Fibroblast of mammary gland (primary cell): ENCODE measurements around the gene CDC14A.

Experiments used
- DNase-seq: peaks from one replicate; pipeline ENCODE4 v3.0.0-alpha.2; 2010; ENCODE audit warnings: low read depth
- H3K4me3 ChIP-seq: 2 replicates; pipeline ENCODE4 v1.5.1; 2011; ENCODE audit warnings: low read depth, mild to moderate bottlenecking, low read length, moderate library complexity; ENCODE audit not compliant: control insufficient read depth
- TF ChIP-seq, protein P1 (sequence below): conservative IDR thresholded peaks from 2 replicates; pipeline ENCODE4 v1.5.1; 2011; ENCODE audit warnings: low read depth, low read length, inconsistent platforms; ENCODE audit not compliant: control insufficient read depth, insufficient read depth

Gene CDC14A

DNA sequence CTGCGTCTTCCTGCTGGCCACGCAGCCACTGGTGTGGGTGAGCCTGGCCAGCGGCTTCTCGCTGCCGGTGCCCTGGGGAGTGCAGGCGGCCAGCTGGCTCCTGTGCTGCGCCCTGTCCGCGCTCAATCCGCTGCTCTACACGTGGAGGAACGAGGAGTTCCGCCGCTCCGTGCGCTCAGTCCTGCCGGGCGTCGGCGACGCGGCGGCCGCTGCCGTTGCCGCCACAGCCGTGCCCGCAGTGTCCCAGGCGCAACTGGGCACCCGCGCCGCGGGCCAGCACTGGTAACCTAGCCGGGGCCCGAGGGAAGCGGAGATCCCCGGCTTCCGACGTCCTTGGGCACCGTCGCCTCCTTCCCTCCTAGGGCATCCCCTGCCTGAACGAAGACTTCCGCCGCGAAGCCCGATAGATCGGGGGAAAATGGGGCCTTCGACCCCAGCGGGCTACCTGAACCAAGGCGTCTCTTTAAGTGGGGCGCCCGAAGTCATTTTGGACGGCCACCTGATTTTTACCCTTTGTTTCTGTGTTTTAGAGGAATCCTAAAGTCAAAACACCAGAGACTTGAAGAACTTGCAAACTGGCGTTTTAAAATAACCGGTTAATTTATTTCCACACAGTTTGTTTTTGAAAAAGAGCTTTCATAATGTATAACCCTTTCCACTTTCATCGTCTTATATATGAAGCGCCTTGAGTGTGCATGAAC is 187.7 kb downstream of the CDC14A start:
- peak; percentile 24 for DNase-seq
- TF ChIP-seq, protein P1, sequence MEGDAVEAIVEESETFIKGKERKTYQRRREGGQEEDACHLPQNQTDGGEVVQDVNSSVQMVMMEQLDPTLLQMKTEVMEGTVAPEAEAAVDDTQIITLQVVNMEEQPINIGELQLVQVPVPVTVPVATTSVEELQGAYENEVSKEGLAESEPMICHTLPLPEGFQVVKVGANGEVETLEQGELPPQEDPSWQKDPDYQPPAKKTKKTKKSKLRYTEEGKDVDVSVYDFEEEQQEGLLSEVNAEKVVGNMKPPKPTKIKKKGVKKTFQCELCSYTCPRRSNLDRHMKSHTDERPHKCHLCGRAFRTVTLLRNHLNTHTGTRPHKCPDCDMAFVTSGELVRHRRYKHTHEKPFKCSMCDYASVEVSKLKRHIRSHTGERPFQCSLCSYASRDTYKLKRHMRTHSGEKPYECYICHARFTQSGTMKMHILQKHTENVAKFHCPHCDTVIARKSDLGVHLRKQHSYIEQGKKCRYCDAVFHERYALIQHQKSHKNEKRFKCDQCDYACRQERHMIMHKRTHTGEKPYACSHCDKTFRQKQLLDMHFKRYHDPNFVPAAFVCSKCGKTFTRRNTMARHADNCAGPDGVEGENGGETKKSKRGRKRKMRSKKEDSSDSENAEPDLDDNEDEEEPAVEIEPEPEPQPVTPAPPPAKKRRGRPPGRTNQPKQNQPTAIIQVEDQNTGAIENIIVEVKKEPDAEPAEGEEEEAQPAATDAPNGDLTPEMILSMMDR = no peak
- H3K4me3 ChIP-seq = peak overlapping the region; percentile 7

DNA sequence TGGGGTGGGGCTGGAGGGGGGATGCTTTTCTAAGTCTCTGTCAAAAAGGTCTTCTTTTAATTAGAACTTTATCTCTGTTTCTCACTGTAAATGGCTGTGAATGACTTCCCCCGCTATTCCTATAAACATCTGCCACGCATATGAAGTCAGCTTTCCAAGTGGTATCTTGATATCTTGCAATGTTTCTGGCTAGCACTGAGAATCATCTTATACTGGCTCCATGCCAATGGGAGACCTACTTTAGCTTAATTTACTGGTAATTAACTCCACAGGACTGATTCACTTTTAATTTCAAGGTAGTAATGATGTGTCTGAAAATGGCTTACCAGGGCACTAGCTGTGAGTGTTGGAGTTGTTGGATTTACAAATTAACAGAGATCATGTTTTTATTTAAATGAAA is 190.0 kb downstream of the CDC14A start:
- H3K4me3 ChIP-seq = no peak overlapping the region
- DNase-seq = no peak
- TF ChIP-seq, protein P1 = no peak

DNA sequence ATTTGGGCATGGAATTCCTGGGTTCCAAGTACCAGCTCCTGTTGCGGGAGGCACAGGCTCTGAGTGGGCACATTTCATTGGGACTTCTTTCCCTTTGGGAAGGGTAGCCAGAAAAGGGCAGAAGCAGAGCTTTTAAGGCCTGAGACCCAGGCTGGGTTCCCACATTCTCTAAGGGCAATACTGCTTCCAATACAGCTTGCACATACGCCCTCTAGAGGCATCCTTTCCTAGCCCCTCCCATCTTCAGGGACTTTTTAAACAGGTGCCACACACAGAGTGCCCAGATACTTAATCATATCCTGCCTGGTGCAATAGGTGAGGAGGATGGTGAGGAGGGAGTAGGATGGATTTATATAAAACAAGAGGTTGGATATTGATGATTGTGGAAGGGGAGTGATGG is 191.3 kb downstream of the CDC14A start:
- TF ChIP-seq, protein P1 = peak; percentile 33
- no peak overlapping the region for H3K4me3 ChIP-seq
- DNase-seq = no peak

DNA sequence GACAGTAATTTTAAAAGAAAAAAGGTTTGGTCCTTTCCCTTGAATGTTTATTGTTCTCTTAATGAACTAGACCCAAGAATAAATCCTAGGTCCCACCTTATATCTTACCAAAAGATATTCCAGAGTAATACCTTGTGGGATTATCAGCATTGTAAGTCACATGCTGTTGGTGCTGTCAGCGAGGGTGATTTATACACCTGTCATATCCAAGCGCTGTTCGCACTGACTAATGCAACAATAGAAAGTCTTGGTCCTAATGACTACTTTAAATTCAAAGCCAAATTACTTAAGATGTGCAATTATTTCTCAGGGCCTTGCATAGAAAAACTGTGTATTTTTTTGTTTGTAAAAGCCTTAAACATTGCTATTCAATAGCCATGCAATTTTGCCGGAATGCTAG is 192.5 kb downstream of the CDC14A start:
- no peak overlapping the region for H3K4me3 ChIP-seq
- DNase-seq = no peak
- TF ChIP-seq, protein P1 = no peak

DNA sequence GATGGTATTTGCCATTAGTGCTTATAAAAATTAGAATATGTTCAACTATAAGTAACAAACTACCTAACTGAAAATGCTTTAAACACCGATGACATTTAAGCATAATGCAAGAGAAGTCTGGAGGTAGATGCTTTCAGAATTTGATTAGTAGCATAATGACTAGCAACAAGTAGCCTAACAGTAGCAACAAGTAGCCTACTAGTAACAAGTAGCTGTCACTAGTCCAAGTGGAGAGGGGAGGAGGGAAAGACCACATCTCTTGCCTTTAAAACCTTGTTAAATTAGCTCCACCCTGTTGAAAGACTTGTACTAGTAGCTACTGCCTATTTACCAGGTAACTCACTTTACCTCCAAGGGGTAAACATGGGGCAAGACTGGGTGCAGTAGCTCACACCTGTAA is 193.5 kb downstream of the CDC14A start:
- DNase-seq = no peak
- TF ChIP-seq, protein P1 = no peak
- no peak overlapping the region for H3K4me3 ChIP-seq

DNA sequence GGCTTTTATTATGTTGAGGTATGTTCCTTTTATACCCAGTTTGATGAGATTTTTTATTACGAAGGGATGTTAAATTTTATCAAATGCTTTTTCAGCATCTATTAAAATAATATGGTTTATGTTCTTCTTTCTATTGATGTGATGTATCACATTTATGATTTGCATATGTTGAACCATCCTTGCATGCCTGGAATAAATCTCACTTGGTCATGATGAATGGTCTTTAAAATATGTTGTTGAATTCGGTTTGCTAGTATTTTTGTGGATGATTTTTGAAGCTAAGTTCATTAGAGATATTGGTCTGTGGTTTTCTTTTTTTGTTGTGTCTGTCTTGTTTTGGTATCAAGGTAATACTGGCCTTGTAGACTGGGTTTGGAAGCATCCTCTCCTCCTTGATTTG is 199.7 kb downstream of the CDC14A start:
- DNase-seq = no peak

DNA sequence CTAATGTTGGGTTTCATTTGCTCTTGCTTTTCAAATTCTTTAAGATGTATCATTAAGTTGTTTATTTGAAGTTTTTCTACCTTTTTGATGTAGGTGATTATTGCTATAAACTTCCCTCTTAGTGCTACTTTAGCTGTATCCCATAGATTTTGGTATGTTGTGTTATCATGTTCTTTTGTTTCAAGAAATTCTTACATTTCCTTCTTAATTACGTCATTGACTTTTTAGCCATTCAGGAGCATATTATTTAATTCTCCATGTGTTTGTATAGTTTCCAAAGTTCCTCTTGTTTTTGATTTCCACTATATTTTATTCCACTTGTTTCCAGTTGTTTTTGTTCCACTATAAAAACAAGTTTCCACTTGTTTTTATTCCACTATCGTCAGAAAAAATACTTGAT is 200.6 kb downstream of the CDC14A start:
- DNase-seq = no peak
- H3K4me3 ChIP-seq = no peak overlapping the region
- TF ChIP-seq, protein P1 = no peak

More for the DNA sequence above, 199.7 kb downstream of the CDC14A start:
- H3K4me3 ChIP-seq = no peak overlapping the region
- TF ChIP-seq, protein P1 = no peak
